ENCODE data around the gene ST3GAL2.
"Not testable (repeated sequence)": the region's sequence is repeated elsewhere in the genome, so short reads cannot be mapped to it uniquely, and the experiment has no call there.

ST3GAL2 gene

DNA sequence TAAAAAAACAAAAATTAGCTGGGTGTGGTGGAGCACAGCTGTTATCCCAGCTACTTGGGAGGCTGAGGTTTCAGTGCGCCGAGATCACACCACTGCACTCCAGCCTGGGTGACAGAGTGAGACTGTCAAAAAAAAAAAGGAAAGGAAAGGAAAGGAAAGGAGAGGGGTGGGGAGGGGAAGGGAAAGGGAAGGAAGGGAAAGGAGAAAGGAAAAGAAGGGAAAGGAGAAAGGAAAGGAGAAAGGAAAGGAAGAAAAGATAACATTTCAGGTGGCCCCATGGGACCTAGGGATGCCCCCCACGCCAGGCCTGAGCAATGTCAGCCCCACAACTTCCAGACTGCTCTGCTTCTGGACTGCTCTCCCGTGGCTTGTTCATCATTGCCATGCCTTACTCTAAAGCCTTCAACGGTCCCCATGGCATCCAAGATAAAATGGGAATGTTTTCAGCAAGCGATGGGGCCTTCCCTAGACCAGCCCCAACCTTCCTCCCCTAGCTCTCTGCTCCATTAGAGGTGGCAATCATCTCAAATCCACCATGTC, 55.4 kb downstream of the ST3GAL2 start:
- no peak for DNase-seq (ENCODE audit: low read depth)

- DNase-seq (ENCODE audit: low read depth): no peak
Observed at GRCh38 chr16:70381604-70382342, 57.1 kb downstream of the ST3GAL2 start.

- peak; percentile 80 for DNase-seq (ENCODE audit: low read depth)
Observed at GRCh38 chr16:70380919-70381603, 57.8 kb downstream of the ST3GAL2 start.

- peak; percentile 55 for DNase-seq (ENCODE audit: low read depth)
Observed at GRCh38 chr16:70380248-70380918, 58.5 kb downstream of the ST3GAL2 start.

GRCh38 chr16:70378869-70379493, 59.9 kb downstream of the ST3GAL2 start:
- DNase-seq (ENCODE audit: low read depth): no peak

- no peak for DNase-seq (ENCODE audit: low read depth)
Observed at GRCh38 chr16:70377782-70378181, 61.1 kb downstream of the ST3GAL2 start.

DNA sequence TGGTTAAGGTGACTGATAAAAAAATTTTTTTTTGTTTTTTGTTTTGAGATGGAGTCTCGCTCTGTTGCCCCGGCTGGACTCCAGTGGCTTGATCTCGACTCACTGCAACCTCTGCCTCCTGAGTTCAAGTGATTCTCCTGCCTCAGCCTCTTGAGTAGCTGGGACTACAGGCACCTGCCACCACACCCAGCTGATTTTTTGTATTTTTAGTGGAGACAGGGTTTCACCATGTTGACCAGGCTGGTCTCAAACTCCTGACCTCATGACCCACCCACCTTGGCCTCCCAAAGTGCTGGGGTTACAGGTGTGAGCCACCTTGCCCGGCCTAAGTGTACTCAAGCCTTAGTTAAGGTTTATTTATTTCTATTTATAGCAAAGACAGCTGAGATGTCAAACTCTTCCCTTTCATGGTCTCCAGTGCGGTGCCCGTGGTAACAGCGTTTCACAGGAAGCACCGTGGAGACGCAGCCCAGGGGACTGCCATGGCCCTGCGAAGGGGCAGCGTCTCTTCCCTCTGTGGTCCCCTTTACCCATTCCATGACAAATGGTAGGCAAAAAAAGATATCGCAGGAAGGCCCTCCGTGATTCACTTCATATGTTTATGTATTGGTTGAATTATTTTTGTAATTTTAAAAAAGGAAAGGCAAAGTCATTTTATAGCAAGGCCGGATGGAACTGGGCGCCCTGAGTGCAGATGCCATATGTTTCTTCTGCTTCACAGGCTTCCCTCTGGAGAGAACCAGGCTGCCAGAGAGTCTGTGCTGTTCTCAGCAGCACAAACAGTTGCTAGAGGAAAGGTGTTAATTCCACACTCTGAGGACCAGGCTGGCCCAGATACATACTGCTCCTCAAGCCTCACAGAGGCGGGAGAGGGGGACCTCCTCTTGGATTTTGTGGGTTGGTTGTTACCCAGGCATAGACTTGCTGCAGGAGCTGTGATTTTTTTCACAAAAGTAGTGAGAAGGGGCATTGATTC, 63.0 kb downstream of the ST3GAL2 start:
- DNase-seq (ENCODE audit: low read depth): no peak

DNA sequence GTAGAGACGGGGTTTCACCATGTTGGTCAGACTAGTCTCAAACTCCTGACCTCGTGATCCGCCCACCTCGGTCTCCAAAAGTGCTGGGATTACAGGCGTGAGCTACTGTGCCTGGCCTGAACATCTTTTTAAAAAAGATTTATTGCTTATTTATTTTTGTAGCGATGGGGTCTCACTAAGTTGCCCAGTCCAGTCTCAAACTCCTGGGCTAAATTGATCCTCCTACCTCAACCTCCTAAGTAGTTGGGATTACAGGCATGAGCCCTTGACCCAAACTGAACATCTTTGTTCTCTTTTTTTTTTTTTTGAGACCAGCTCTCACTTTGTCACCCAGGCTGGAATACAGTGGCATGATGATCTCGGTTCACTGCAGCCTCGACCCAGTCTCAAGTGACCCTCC, 64.7 kb downstream of the ST3GAL2 start:
- DNase-seq (ENCODE audit: low read depth): no peak

- DNase-seq (ENCODE audit: low read depth): no peak
Observed at GRCh38 chr16:70372921-70373728, 65.8 kb downstream of the ST3GAL2 start.

- no peak for DNase-seq (ENCODE audit: low read depth)
Observed at GRCh38 chr16:70370924-70371323, 68.0 kb downstream of the ST3GAL2 start.

DNA sequence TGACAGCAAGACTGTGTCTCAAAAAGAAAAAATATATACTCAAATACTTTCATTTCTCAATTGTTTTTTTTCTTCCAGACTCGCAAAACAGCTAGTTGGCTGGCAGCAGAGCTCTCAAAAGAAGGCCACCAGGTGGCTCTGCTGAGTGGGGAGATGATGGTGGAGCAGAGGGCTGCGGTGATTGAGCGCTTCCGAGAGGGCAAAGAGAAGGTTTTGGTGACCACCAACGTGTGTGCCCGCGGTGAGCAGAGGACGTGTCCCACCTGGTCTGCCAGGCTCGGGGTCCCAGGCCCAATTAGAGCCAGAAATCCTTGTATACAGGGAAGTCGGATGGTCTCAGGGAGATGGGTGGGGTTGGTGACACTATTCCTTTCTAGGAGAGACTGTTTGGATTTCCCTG, 68.8 kb downstream of the ST3GAL2 start:
- DNase-seq (ENCODE audit: low read depth): not testable (repeated sequence)

DNA sequence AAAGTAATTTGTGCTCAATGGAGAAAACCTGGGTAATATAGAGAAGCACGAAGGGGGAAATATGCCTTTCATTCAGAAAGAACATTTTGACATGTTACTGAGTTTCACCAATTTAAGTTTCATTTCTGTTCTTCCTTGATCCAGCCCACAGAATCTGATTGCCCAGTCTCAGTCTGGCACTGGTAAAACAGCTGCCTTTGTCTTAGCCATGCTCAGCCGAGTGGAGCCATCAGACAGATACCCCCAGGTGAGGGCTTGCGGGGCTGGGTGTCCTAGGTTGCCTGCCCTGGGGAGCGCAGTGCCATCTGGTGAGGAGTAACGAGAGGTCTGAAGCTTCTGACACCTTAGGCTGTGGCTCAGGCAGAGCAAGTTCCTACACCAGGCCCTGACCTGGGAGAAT, 74.5 kb downstream of the ST3GAL2 start:
- DNase-seq (ENCODE audit: low read depth): no peak

DNA sequence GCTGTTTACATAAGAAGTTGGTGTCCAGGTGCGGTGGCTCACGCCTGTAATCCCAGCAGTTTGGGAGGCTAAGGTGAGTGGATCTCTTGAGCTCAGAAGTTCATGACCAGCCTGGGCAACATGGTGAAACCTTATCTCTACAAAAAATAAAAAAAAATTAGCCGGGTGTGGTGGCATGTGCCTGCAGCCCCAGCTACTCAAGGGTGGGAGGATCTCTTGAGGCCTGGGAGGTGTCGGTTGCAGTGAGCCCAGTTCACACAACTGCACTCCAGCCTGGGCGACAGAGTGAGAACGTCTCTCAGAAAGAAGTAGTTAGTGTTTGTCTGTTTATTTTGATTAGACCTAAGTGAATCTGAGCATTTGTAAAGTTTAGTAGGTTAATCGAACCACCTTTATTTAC, 79.3 kb downstream of the ST3GAL2 start:
- DNase-seq (ENCODE audit: low read depth): no peak

DNA sequence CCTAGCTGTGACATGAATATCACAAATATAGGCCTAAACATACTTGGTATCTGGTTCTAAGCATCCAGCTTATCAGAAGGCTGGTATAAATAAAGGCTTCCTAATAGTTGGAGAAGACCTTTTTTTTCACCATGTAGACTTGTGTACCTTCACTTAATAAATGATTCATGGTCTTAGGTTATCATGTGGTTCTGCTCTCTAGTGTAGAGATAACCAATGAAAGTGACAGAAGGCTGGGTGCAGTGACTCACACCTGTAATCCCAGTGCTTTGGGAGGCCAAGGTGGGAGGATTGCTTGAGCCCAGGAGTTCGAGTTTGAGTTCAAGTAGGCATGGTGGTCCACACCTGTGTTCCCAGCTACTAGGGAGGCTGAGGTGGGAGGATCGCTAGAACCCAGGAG, 89.1 kb downstream of the ST3GAL2 start:
- no peak for DNase-seq (ENCODE audit: low read depth)

GRCh38 chr16:70348991-70349390, 89.9 kb downstream of the ST3GAL2 start:
- no peak for DNase-seq (ENCODE audit: low read depth)

GRCh38 chr16:70345840-70346239, 93.1 kb downstream of the ST3GAL2 start:
- DNase-seq (ENCODE audit: low read depth): no peak

- DNase-seq (ENCODE audit: low read depth): no peak
Observed at GRCh38 chr16:70342016-70342415, 96.9 kb downstream of the ST3GAL2 start.

GRCh38 chr16:70341600-70341999, 97.3 kb downstream of the ST3GAL2 start:
- no peak for DNase-seq (ENCODE audit: low read depth)

DNA sequence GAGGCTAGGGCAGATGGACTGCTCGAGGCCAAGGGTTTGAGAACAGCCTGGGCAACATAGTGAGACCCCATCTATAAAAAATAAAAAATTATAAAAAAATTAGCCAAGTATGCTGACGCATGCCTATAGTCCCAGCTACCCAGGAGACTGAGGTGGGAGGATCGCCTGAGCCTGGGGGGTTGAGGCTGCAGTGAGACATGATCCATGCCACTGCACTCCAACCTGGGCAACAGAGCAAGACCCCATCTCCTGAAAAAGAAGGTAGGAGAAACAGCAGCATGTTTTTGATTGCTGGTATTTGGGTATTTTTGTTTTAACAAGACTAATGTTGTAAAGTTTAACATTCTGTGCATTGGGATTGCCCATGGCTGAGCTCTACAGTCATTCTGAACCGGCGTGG, 101.1 kb downstream of the ST3GAL2 start:
- no peak for DNase-seq (ENCODE audit: low read depth)

DNA sequence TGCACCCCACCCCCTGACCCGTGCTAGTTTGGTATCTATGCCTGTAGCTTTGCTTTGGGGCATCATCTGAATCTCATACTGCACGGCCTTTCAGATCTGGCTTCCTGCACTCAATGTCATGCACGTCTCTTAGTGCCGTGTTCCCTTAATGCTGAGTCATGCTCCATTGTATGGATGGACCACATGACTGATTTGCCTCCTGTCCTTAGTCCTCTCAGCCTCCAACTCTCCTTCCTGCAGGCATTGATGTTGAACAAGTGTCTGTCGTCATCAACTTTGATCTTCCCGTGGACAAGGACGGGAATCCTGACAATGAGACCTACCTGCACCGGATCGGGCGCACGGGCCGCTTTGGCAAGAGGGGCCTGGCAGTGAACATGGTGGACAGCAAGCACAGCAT, 106.2 kb downstream of the ST3GAL2 start:
- not testable (repeated sequence) for DNase-seq (ENCODE audit: low read depth)

All from GM04503 (cell line).